Measurements from ENCODE around the gene BCL7A. TPM values are rescaled to one million over a fixed set of nuclear protein-coding genes. Genes with fewer than 3 reads are reported as not detected.
A peak's percentile ranks its signal among the peaks of the same experiment; 100 is the strongest.

BCL7A gene
- total RNA-seq, 1 experiment from 2014 or later: 10.6 TPM

GRCh38 chr12:121990692-121991603, 30.7 kb upstream of the BCL7A start:
- H3K4me3 ChIP-seq (ENCODE audit: insufficient read depth, low read depth, low read length): no peak overlapping the region
- no peaks in the 10 kb centered on the region for H3K36me3 ChIP-seq (replicated peaks; ENCODE audit: control insufficient read depth, insufficient read depth, low read length)
- no peak for DNase-seq
- H3K27me3 ChIP-seq (ENCODE audit: control insufficient read depth, insufficient read depth, low read length): no peaks in the 10 kb centered on the region

- peak; percentile 21 for DNase-seq
- Histone ChIP-seq H3K27me3 (ENCODE audit: control insufficient read depth, insufficient read depth, low read length) (no peaks in the 10 kb centered on the region), H3K4me3 (ENCODE audit: insufficient read depth, low read depth, low read length) (no peak overlapping the region), H3K36me3 (replicated peaks; ENCODE audit: control insufficient read depth, insufficient read depth, low read length) (no peaks in the 10 kb centered on the region)
These were observed 29.4 kb upstream of the BCL7A start for GRCh38 chr12:121992059-121992879.

GRCh38 chr12:121996050-121996944, 25.4 kb upstream of the BCL7A start:
- DNase-seq: no peak
- no peak overlapping the region for H3K4me3 ChIP-seq (ENCODE audit: insufficient read depth, low read depth, low read length)
- no peaks in the 10 kb centered on the region for H3K36me3 ChIP-seq (replicated peaks; ENCODE audit: control insufficient read depth, insufficient read depth, low read length)
- H3K27me3 ChIP-seq (ENCODE audit: control insufficient read depth, insufficient read depth, low read length): no peaks in the 10 kb centered on the region

GRCh38 chr12:121996945-121997612, 24.6 kb upstream of the BCL7A start:
- Histone ChIP-seq H3K27me3 (ENCODE audit: control insufficient read depth, insufficient read depth, low read length) (no peaks in the 10 kb centered on the region), H3K36me3 (replicated peaks; ENCODE audit: control insufficient read depth, insufficient read depth, low read length) (no peaks in the 10 kb centered on the region), H3K4me3 (ENCODE audit: insufficient read depth, low read depth, low read length) (no peak overlapping the region)
- no peak for DNase-seq

GRCh38 chr12:122001466-122002209, 20.0 kb upstream of the BCL7A start:
- peak; percentile 69 for DNase-seq

GRCh38 chr12:122003651-122004611, 17.8 kb upstream of the BCL7A start:
- no peaks in the 10 kb centered on the region for H3K27me3 ChIP-seq (ENCODE audit: control insufficient read depth, insufficient read depth, low read length)
- H3K4me3 ChIP-seq (ENCODE audit: insufficient read depth, low read depth, low read length): no peak overlapping the region
- no peaks in the 10 kb centered on the region for H3K36me3 ChIP-seq (replicated peaks; ENCODE audit: control insufficient read depth, insufficient read depth, low read length)
- peak; percentile 61 for DNase-seq

More at GRCh38 chr12:122001466-122002209, 20.0 kb upstream of the BCL7A start:
- no peak overlapping the region for H3K4me3 ChIP-seq (ENCODE audit: insufficient read depth, low read depth, low read length)
- no peaks in the 10 kb centered on the region for H3K27me3 ChIP-seq (ENCODE audit: control insufficient read depth, insufficient read depth, low read length)
- H3K36me3 ChIP-seq (replicated peaks; ENCODE audit: control insufficient read depth, insufficient read depth, low read length): no peaks in the 10 kb centered on the region

GRCh38 chr12:122004633-122005071, 17.0 kb upstream of the BCL7A start:
- DNase-seq: no peak
- H3K4me3 ChIP-seq (ENCODE audit: insufficient read depth, low read depth, low read length): no peak overlapping the region
- no peaks in the 10 kb centered on the region for H3K27me3 ChIP-seq (ENCODE audit: control insufficient read depth, insufficient read depth, low read length)

GRCh38 chr12:122005252-122005776, 16.4 kb upstream of the BCL7A start:
- Histone ChIP-seq H3K4me3 (ENCODE audit: insufficient read depth, low read depth, low read length) (no peak overlapping the region), H3K36me3 (replicated peaks; ENCODE audit: control insufficient read depth, insufficient read depth, low read length) (no peaks in the 10 kb centered on the region), H3K27me3 (ENCODE audit: control insufficient read depth, insufficient read depth, low read length) (no peaks in the 10 kb centered on the region)
- DNase-seq: no peak

More at GRCh38 chr12:122004633-122005071, 17.0 kb upstream of the BCL7A start:
- H3K36me3 ChIP-seq (replicated peaks; ENCODE audit: control insufficient read depth, insufficient read depth, low read length): no peaks in the 10 kb centered on the region

GRCh38 chr12:122006186-122006926, 15.3 kb upstream of the BCL7A start:
- peak; percentile 36 for DNase-seq
- no peak overlapping the region for H3K4me3 ChIP-seq (ENCODE audit: insufficient read depth, low read depth, low read length)
- no peaks in the 10 kb centered on the region for H3K27me3 ChIP-seq (ENCODE audit: control insufficient read depth, insufficient read depth, low read length)
- no peaks in the 10 kb centered on the region for H3K36me3 ChIP-seq (replicated peaks; ENCODE audit: control insufficient read depth, insufficient read depth, low read length)

GRCh38 chr12:122009741-122010140, 11.9 kb upstream of the BCL7A start:
- no peaks in the 10 kb centered on the region for H3K36me3 ChIP-seq (replicated peaks; ENCODE audit: control insufficient read depth, insufficient read depth, low read length)
- H3K27me3 ChIP-seq (ENCODE audit: control insufficient read depth, insufficient read depth, low read length): no peaks in the 10 kb centered on the region
- no peak overlapping the region for H3K4me3 ChIP-seq (ENCODE audit: insufficient read depth, low read depth, low read length)
- DNase-seq: peak; percentile 33

- Histone ChIP-seq H3K27me3 (ENCODE audit: control insufficient read depth, insufficient read depth, low read length) (no peaks in the 10 kb centered on the region), H3K36me3 (replicated peaks; ENCODE audit: control insufficient read depth, insufficient read depth, low read length) (no peaks in the 10 kb centered on the region), H3K4me3 (ENCODE audit: insufficient read depth, low read depth, low read length) (no peak overlapping the region)
- no peak for DNase-seq
These were observed 9.5 kb upstream of the BCL7A start for GRCh38 chr12:122012184-122012583.

All from H7 (cell line).